ENCODE measurements around the gene FRMD3.
"Not testable (repeated sequence)": the region's sequence is repeated elsewhere in the genome, so short reads cannot be mapped to it uniquely, and the experiment has no call there.

FRMD3 gene

GRCh38 chr9:83523684-83524083 is 14.5 kb downstream of the FRMD3 start:
- DNase-seq (ENCODE audit: low read depth in 2 of 2), result no peak

GRCh38 chr9:83521411-83521810 is 16.8 kb downstream of the FRMD3 start:
- DNase-seq (ENCODE audit: low read depth in 2 of 2), result no peak

- DNase-seq (ENCODE audit: low read depth in 2 of 2), result no peak
These were observed 17.2 kb downstream of the FRMD3 start for GRCh38 chr9:83521011-83521410.

GRCh38 chr9:83520292-83520691 is 17.9 kb downstream of the FRMD3 start:
- DNase-seq (ENCODE audit: low read depth in 2 of 2), result no peak

GRCh38 chr9:83517980-83518379 is 20.2 kb downstream of the FRMD3 start:
- DNase-seq (ENCODE audit: low read depth in 2 of 2), result not testable (repeated sequence)

GRCh38 chr9:83514767-83515166 is 23.4 kb downstream of the FRMD3 start:
- no peak for DNase-seq (ENCODE audit: low read depth in 2 of 2)

- DNase-seq (ENCODE audit: low read depth in 2 of 2), result no peak
These were observed 25.6 kb downstream of the FRMD3 start for GRCh38 chr9:83512621-83513020.

GRCh38 chr9:83511051-83511450 is 27.1 kb downstream of the FRMD3 start:
- no peak for DNase-seq (ENCODE audit: low read depth in 2 of 2)

GRCh38 chr9:83509402-83509801 is 28.8 kb downstream of the FRMD3 start:
- DNase-seq (ENCODE audit: low read depth in 2 of 2), result no peak

- DNase-seq (ENCODE audit: low read depth in 2 of 2), result no peak
These were observed 30.1 kb downstream of the FRMD3 start for GRCh38 chr9:83508067-83508466.

- DNase-seq (ENCODE audit: low read depth in 2 of 2), result no peak
These were observed 32.9 kb downstream of the FRMD3 start for GRCh38 chr9:83505282-83505681.

- DNase-seq (ENCODE audit: low read depth in 2 of 2), result no peak
These were observed 34.3 kb downstream of the FRMD3 start for GRCh38 chr9:83503866-83504265.

- no peak for DNase-seq (ENCODE audit: low read depth in 2 of 2)
These were observed 36.6 kb downstream of the FRMD3 start for GRCh38 chr9:83501565-83501964.

GRCh38 chr9:83497441-83497840 is 40.8 kb downstream of the FRMD3 start:
- DNase-seq (ENCODE audit: low read depth in 2 of 2), result no peak

- DNase-seq (ENCODE audit: low read depth in 2 of 2), result no peak
These were observed 46.2 kb downstream of the FRMD3 start for GRCh38 chr9:83491995-83492394.

GRCh38 chr9:83491413-83491812 is 46.8 kb downstream of the FRMD3 start:
- DNase-seq (ENCODE audit: low read depth in 2 of 2), result no peak

- DNase-seq (ENCODE audit: low read depth in 2 of 2), result no peak
These were observed 48.2 kb downstream of the FRMD3 start for GRCh38 chr9:83489961-83490360.

GRCh38 chr9:83484990-83485389 is 53.2 kb downstream of the FRMD3 start:
- DNase-seq (ENCODE audit: low read depth in 2 of 2), result no peak

GRCh38 chr9:83483223-83483622 is 55.0 kb downstream of the FRMD3 start:
- DNase-seq (ENCODE audit: low read depth in 2 of 2), result no peak

- DNase-seq (ENCODE audit: low read depth in 2 of 2), result no peak
These were observed 58.4 kb downstream of the FRMD3 start for GRCh38 chr9:83479765-83480164.

- DNase-seq (ENCODE audit: low read depth in 2 of 2), result no peak
These were observed 60.6 kb downstream of the FRMD3 start for GRCh38 chr9:83477571-83477970.

- DNase-seq (ENCODE audit: low read depth in 2 of 2), result no peak
These were observed 61.1 kb downstream of the FRMD3 start for GRCh38 chr9:83477120-83477519.

- DNase-seq (ENCODE audit: low read depth in 2 of 2), result no peak
These were observed 61.7 kb downstream of the FRMD3 start for GRCh38 chr9:83476513-83476912.

- no peak for DNase-seq (ENCODE audit: low read depth in 2 of 2)
These were observed 62.5 kb downstream of the FRMD3 start for GRCh38 chr9:83475741-83476140.

- DNase-seq (ENCODE audit: low read depth in 2 of 2), result no peak
These were observed 63.6 kb downstream of the FRMD3 start for GRCh38 chr9:83474631-83475030.

Measured in stimulated activated CD4-positive, alpha-beta T cell treated with anti-CD3 and anti-CD28 coated beads, Interleukin-1b, Interleukin-23, amount 100 ng/mL, for 1 hour (primary cell).